Ovary (tissue), 3 donors: ENCODE data around the gene ESPN.

Experiments
- EP300 ChIP-seq: sonication (generic); formaldehyde crosslinking; IDR thresholded peaks from one replicate; pipeline ENCODE4 v1.6.1; 2017; ENCODE audit warnings: antibody characterized with exemption
- TF ChIP-seq, protein P1 (sequence below), 3 donors: fragments of 450-650 bp in 2 of 3; fragments of 200-600 bp in 1 of 3; IDR thresholded peaks; one replicate each; pipeline versions ENCODE4 v1.5.1 to v1.8.0; 2016 to 2022; ENCODE audit warnings: antibody characterized with exemption in 3 of 3, mild to moderate bottlenecking in 1 of 3
- donor health status: DM: no; HTN: no; CAD: no.

DNA sequence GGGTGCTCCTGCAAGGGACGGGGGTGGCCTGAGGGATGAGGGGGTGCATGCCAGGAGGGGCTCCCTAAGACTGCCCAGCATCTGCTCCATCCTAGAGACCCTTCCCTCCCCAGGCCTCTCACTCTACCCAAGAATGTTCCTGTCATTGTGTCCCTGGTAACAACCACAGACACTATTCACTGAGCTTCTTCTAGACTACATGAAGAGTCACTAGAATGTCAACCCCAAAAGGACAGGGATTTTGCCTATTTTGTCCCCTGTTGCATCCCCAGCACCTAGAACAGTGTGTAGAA lies 38.5 kb downstream of the ESPN start:
- TF ChIP-seq, protein P1, sequence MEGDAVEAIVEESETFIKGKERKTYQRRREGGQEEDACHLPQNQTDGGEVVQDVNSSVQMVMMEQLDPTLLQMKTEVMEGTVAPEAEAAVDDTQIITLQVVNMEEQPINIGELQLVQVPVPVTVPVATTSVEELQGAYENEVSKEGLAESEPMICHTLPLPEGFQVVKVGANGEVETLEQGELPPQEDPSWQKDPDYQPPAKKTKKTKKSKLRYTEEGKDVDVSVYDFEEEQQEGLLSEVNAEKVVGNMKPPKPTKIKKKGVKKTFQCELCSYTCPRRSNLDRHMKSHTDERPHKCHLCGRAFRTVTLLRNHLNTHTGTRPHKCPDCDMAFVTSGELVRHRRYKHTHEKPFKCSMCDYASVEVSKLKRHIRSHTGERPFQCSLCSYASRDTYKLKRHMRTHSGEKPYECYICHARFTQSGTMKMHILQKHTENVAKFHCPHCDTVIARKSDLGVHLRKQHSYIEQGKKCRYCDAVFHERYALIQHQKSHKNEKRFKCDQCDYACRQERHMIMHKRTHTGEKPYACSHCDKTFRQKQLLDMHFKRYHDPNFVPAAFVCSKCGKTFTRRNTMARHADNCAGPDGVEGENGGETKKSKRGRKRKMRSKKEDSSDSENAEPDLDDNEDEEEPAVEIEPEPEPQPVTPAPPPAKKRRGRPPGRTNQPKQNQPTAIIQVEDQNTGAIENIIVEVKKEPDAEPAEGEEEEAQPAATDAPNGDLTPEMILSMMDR (IDR thresholded peaks at IDR 0.05) = no peak
- TF ChIP-seq EP300 = no peak
